ENCODE measurements around the gene SGCA.
A peak's percentile ranks its signal among the peaks of the same experiment; 100 is the strongest.

SGCA gene

DNA sequence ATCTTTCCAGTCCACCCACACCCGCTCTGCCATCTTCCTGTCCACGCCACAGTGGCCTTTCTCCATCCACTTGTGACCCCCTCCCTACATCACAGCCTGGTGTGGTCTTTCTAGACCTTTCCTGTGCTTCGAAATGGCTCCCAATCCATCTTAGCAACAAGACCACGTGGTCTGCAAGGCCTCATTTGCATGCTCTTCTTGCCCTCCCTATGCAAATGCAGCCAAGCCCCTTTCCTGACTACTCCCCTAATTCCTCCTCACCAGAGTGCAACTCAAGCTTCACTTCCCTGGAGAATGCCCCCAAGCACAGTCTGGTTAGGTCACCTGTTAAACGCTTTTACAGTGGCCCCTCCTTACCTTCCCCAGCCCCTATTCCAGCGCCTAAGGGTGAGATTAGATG, 21.4 kb upstream of the SGCA start:
- H3K4me3 ChIP-seq (ENCODE audit: low read depth, low read length): no peak overlapping the region
- peaks cover 53% of the 10 kb centered on the region for H3K36me3 ChIP-seq (replicated peaks)
- H3K27ac ChIP-seq: no peak overlapping the region
- TF ChIP-seq, protein P1, sequence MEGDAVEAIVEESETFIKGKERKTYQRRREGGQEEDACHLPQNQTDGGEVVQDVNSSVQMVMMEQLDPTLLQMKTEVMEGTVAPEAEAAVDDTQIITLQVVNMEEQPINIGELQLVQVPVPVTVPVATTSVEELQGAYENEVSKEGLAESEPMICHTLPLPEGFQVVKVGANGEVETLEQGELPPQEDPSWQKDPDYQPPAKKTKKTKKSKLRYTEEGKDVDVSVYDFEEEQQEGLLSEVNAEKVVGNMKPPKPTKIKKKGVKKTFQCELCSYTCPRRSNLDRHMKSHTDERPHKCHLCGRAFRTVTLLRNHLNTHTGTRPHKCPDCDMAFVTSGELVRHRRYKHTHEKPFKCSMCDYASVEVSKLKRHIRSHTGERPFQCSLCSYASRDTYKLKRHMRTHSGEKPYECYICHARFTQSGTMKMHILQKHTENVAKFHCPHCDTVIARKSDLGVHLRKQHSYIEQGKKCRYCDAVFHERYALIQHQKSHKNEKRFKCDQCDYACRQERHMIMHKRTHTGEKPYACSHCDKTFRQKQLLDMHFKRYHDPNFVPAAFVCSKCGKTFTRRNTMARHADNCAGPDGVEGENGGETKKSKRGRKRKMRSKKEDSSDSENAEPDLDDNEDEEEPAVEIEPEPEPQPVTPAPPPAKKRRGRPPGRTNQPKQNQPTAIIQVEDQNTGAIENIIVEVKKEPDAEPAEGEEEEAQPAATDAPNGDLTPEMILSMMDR (IDR thresholded peaks at IDR 0.05; ENCODE audit: low read depth, low read length, missing control alignments): no peak
- DNase-seq: no peak
- no peaks in the 10 kb centered on the region for H3K27me3 ChIP-seq (replicated peaks)
- in situ Hi-C loops (cut with HindIII; ENCODE audit: low pct_ligation_motif_present, low sequenced_read_pairs): no loop called here

DNA sequence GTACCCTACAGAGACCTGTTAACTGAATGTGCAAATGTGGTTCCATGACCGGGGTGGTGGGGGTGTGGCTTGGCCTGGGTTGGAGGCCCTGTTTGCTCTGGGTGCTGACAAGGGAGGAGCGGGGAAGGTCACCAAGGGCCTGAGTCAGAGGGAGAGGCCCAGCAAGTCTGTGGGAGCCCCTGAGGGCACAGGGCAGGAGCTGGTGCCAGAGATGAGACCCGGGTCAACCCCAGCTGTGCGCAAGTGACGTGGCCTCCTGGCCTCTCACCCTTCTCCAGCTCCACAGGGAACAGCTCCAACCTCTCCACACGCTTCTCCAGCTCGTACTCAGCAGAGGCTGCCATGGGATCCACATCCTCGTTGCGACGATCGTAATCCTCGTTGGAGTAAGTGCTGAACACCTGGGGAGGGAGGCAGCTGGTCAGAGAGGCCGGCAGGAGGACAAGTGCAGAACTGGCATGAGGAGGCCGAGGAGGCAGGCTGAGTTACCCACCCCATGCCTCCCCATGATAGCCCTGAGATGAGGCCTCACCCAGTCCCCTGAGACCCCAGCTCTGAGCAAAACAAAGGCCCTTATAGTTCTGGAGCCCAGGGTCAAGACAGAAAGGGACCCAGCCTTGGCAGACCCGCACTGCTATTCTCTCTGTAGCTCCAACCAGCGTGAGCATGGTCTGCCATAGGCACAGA, 20.8 kb upstream of the SGCA start:
- H3K27ac ChIP-seq: no peak overlapping the region
- in situ Hi-C loops (cut with HindIII; ENCODE audit: low pct_ligation_motif_present, low sequenced_read_pairs): no loop called here

DNA sequence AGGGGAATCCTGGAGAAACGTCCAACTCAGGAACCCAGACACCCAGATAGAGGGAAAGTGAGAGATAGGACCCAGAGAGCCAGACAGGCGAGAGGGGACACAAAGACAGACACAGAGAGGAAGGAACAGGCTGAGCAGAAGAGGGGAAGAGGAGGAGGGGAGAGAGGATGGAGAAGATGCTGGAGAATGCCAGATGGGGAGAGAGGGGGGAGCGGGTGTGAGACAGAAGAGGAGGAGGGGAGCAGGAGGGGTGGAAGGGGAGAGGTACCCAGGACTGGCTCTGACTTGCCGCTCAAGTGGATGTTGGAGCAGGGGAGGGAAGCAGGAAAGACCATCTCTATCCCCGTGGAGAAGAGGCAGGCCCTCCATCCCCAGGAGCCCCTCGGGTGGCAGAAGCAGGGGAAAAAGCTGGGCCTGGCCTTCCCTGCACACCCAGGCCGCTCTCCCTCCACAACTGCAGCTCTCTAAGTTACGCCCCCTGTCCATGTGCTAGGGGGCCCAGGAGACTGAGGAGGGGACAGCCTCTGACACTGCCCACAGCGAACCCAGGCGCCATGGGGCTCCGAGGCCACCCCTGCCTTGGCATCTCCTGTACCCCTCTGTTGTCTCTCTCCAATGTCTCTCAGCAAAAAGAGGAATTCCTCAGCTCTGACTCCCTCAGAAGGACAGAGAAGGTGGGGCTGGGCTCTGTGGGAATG, 20.1 kb upstream of the SGCA start:
- H3K27ac ChIP-seq: no peak overlapping the region
- TF ChIP-seq, protein P1 (IDR thresholded peaks at IDR 0.05; ENCODE audit: low read depth, low read length, missing control alignments): no peak
- no peaks in the 10 kb centered on the region for H3K27me3 ChIP-seq (replicated peaks)
- in situ Hi-C loops (cut with HindIII; ENCODE audit: low pct_ligation_motif_present, low sequenced_read_pairs): no loop called here
- H3K4me3 ChIP-seq (ENCODE audit: low read depth, low read length): no peak overlapping the region
- DNase-seq: no peak
- H3K36me3 ChIP-seq (replicated peaks): peaks cover 40% of the 10 kb centered on the region

More for the DNA sequence above, 20.8 kb upstream of the SGCA start:
- no peak for DNase-seq
- Histone ChIP-seq H3K36me3 (replicated peaks) (peaks cover 47% of the 10 kb centered on the region), H3K4me3 (ENCODE audit: low read depth, low read length) (no peak overlapping the region), H3K27me3 (replicated peaks) (no peaks in the 10 kb centered on the region)
- TF ChIP-seq, protein P1 (IDR thresholded peaks at IDR 0.05; ENCODE audit: low read depth, low read length, missing control alignments): no peak

DNA sequence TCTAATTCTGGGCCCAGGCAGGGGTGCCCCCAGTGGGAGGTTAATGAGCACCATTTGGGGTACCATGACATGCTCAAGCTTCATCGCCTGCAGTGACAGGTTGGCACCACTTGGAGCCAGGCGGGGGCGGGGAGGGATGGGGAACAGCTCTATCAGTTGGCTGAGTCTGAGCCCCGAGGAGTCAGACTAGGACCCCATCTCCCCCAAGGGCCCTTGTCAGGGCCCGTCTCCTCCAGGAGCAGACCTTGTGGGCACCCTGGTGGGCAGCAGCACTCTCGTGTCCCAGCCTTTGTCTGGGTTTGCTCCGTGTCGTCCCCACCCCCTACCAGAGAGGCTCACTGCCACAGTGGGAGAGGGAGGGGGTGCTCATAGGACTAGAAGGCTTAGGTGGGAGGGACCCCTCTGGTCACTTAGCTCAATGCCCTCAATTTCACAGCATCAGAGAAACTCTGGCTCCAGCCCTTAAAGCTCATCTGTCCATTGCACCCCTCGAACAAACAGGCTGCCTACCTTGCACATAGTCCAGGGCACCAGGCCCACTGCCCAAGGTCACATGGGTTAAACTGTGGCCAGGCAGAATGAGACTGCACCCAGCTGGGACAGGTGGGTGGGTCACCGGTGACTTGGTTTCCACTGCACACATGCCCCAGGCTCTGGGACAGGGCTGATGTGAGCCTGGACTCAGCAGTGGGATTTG, 19.4 kb upstream of the SGCA start:
- Histone ChIP-seq H3K27ac (no peak overlapping the region), H3K4me3 (ENCODE audit: low read depth, low read length) (peak overlapping the region; percentile 81), H3K27me3 (replicated peaks) (no peaks in the 10 kb centered on the region), H3K36me3 (replicated peaks) (peaks cover 34% of the 10 kb centered on the region)
- TF ChIP-seq, protein P1 (IDR thresholded peaks at IDR 0.05; ENCODE audit: low read depth, low read length, missing control alignments): peak; percentile 41
- in situ Hi-C loops (cut with HindIII; ENCODE audit: low pct_ligation_motif_present, low sequenced_read_pairs): no loop called here
- DNase-seq: no peak

DNA sequence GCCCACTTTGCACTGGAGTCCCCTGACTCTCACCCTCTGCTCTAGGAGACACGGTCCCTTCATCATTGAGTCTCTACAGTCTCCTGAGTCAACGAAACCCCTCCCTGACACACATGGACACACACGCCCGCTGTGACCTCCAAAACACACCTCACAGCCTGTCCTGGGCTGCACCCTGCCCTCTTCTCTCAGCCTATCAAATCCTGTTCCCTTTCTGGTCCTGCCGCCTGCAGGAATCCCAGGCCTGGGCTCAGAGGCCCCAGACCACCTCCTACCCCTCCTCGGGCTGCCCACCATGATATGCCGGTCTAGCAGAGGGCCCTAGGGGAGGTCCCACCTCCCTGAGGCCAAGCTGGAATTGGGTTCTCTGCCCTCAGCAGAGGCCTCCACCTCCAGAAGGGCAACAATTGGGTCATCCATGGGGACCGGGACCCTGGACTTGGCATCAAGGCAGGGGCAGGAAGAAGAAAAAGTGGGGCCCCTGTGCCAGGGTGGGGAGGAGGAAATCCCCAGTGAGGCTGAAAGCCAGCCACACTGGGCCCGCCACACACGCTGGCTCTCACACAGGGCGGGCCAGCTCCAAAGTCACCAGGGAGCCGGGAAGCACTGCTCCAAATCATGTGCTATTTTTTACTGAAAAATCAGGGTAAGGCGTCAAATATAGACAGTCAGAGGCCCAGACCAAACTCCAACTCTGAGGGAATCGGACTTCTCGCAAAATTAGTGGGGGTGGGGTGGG, 18.7 kb upstream of the SGCA start:
- H3K27ac ChIP-seq: peak overlapping the region; percentile 16
- H3K27me3 ChIP-seq (replicated peaks): no peaks in the 10 kb centered on the region
- H3K36me3 ChIP-seq (replicated peaks): peaks cover 28% of the 10 kb centered on the region
- H3K4me3 ChIP-seq (ENCODE audit: low read depth, low read length): peak overlapping the region; percentile 81
- TF ChIP-seq, protein P1 (IDR thresholded peaks at IDR 0.05; ENCODE audit: low read depth, low read length, missing control alignments): no peak
- in situ Hi-C loops (cut with HindIII; ENCODE audit: low pct_ligation_motif_present, low sequenced_read_pairs): no loop called here
- DNase-seq: no peak

All from brain microvascular endothelial cell (primary cell).